NCI-H187 (cell line): ENCODE measurements around the gene ABHD2.
"Not testable (repeated sequence)": the region's sequence is repeated elsewhere in the genome, so short reads cannot be mapped to it uniquely, and the experiment has no call there.

Source experiments
- DNase-seq, 2 experiments: peaks; one replicate each; lab custom pipeline; 2025; lab: John Stamatoyannopoulos, UW

The ABHD2 gene

GRCh38 chr15:89121414-89121813 lies 33.2 kb downstream of the ABHD2 start:
- no peak for DNase-seq

- no peak for DNase-seq
Observed at GRCh38 chr15:89122505-89123180, 34.4 kb downstream of the ABHD2 start.

GRCh38 chr15:89123181-89123525 lies 34.9 kb downstream of the ABHD2 start:
- no peak for DNase-seq

- DNase-seq, result no peak
Observed at GRCh38 chr15:89125088-89125826, 37.0 kb downstream of the ABHD2 start.

GRCh38 chr15:89126009-89126408 lies 37.8 kb downstream of the ABHD2 start:
- DNase-seq, result no peak

GRCh38 chr15:89127054-89127702 lies 38.9 kb downstream of the ABHD2 start:
- no peak for DNase-seq

GRCh38 chr15:89128320-89129122 lies 40.3 kb downstream of the ABHD2 start:
- no peak for DNase-seq

GRCh38 chr15:89129123-89129815 lies 41.0 kb downstream of the ABHD2 start:
- DNase-seq, result no peak

GRCh38 chr15:89129816-89130134 lies 41.5 kb downstream of the ABHD2 start:
- no peak for DNase-seq

GRCh38 chr15:89130201-89130600 lies 41.9 kb downstream of the ABHD2 start:
- no peak for DNase-seq

GRCh38 chr15:89131731-89132130 lies 43.5 kb downstream of the ABHD2 start:
- no peak for DNase-seq

GRCh38 chr15:89132611-89133507 lies 44.6 kb downstream of the ABHD2 start:
- DNase-seq, result no peak

GRCh38 chr15:89135387-89136077 lies 47.3 kb downstream of the ABHD2 start:
- DNase-seq, result not testable (repeated sequence)

- no peak for DNase-seq
Observed at GRCh38 chr15:89136078-89136806, 48.0 kb downstream of the ABHD2 start.

GRCh38 chr15:89136818-89137772 lies 48.8 kb downstream of the ABHD2 start:
- no peak for DNase-seq

GRCh38 chr15:89137926-89138325 lies 49.7 kb downstream of the ABHD2 start:
- DNase-seq, result no peak

- no peak for DNase-seq
Observed at GRCh38 chr15:89138999-89139612, 50.9 kb downstream of the ABHD2 start.
